Stimulated activated naive CD8-positive, alpha-beta T cell treated with anti-CD3 and anti-CD28 coated beads, Interleukin-15, amount 100 ng/mL, for 72 hours (primary cell): ENCODE measurements around the gene CELF4.
A peak's percentile ranks its signal among the peaks of the same experiment; 100 is the strongest.

Experiments used
- ATAC-seq: fragments of 150-1000 bp; cut with Tn5 transposase; 2 replicates; pipeline ENCODE4 v1.10.0; 2021; ENCODE audit warnings: mild to moderate bottlenecking, moderate library complexity
- DNase-seq, 2 donors: peaks; one replicate each; pipeline ENCODE4 v3.0.0; 2021 to 2022
- H3K27ac Mint-ChIP-seq, 2 donors: one replicate each; pipeline ENCODE4 v1.8.0; 2022; ENCODE audit warnings: mild to moderate bottlenecking in 2 of 2, mixed read lengths in 2 of 2, moderate library complexity in 2 of 2
- H3K27me3 Mint-ChIP-seq: one replicate; pipeline ENCODE4 v1.8.0; 2022; ENCODE audit warnings: mixed read lengths
- H3K4me1 Mint-ChIP-seq: one replicate; pipeline ENCODE4 v1.8.0; 2022; ENCODE audit warnings: mild to moderate bottlenecking, mixed read lengths
- H3K4me3 Mint-ChIP-seq, 2 donors: one replicate each; pipeline ENCODE4 v1.8.0; 2022; ENCODE audit warnings: mild to moderate bottlenecking in 2 of 2, mixed read lengths in 2 of 2, moderate library complexity in 1 of 2
- H3K9me3 Mint-ChIP-seq, 2 donors: one replicate each; pipeline ENCODE4 v1.8.0; 2022; ENCODE audit warnings: mixed read lengths in 2 of 2

CELF4 gene

GRCh38 chr18:37447962-37448888, 117.4 kb downstream of the CELF4 start:
- no peak overlapping the region for H3K27ac Mint-ChIP-seq
- H3K4me1 Mint-ChIP-seq, result peaks cover 6% of the 10 kb centered on the region
- H3K4me3 Mint-ChIP-seq, result no peak overlapping the region
- ATAC-seq (no peak), DNase-seq (no peak)
- H3K9me3 Mint-ChIP-seq, result no peaks in the 10 kb centered on the region
- H3K27me3 Mint-ChIP-seq, result peaks cover 6% of the 10 kb centered on the region

GRCh38 chr18:37445836-37446235, 119.8 kb downstream of the CELF4 start:
- no peak for ATAC-seq
- DNase-seq, result no peak
- H3K9me3 Mint-ChIP-seq, result no peaks in the 10 kb centered on the region
- H3K27me3 Mint-ChIP-seq, result no peaks in the 10 kb centered on the region
- peaks cover 6% of the 10 kb centered on the region for H3K4me1 Mint-ChIP-seq
- no peak overlapping the region for H3K4me3 Mint-ChIP-seq
- H3K27ac Mint-ChIP-seq, result no peak overlapping the region

GRCh38 chr18:37445368-37445767, 120.2 kb downstream of the CELF4 start:
- H3K9me3 Mint-ChIP-seq, result no peaks in the 10 kb centered on the region
- DNase-seq (no peak), ATAC-seq (no peak)
- no peaks in the 10 kb centered on the region for H3K27me3 Mint-ChIP-seq
- H3K4me3 Mint-ChIP-seq, result no peak overlapping the region
- H3K4me1 Mint-ChIP-seq, result peaks cover 6% of the 10 kb centered on the region
- no peak overlapping the region for H3K27ac Mint-ChIP-seq

GRCh38 chr18:37443325-37444055, 122.1 kb downstream of the CELF4 start:
- ATAC-seq, result no peak
- Mint-ChIP-seq H3K27me3 (no peaks in the 10 kb centered on the region), H3K4me1 (peaks cover 6% of the 10 kb centered on the region), H3K4me3 (no peak overlapping the region), H3K9me3 (no peaks in the 10 kb centered on the region), H3K27ac (no peak overlapping the region)
- no peak for DNase-seq

GRCh38 chr18:37442477-37442876, 123.1 kb downstream of the CELF4 start:
- Mint-ChIP-seq H3K27me3 (no peaks in the 10 kb centered on the region), H3K9me3 (no peaks in the 10 kb centered on the region), H3K4me1 (peaks cover 6% of the 10 kb centered on the region), H3K27ac (no peak overlapping the region), H3K4me3 (no peak overlapping the region)
- DNase-seq (no peak), ATAC-seq (no peak)

- H3K9me3 Mint-ChIP-seq, result no peaks in the 10 kb centered on the region
Observed at GRCh38 chr18:37441821-37442220, 123.8 kb downstream of the CELF4 start.

GRCh38 chr18:37440206-37440605, 125.4 kb downstream of the CELF4 start:
- peaks cover 6% of the 10 kb centered on the region for H3K4me1 Mint-ChIP-seq
- no peaks in the 10 kb centered on the region for H3K27me3 Mint-ChIP-seq
- H3K4me3 Mint-ChIP-seq, result no peak overlapping the region
- no peak for ATAC-seq
- no peaks in the 10 kb centered on the region for H3K9me3 Mint-ChIP-seq
- DNase-seq, result no peak
- no peak overlapping the region for H3K27ac Mint-ChIP-seq

More at GRCh38 chr18:37441821-37442220, 123.8 kb downstream of the CELF4 start:
- no peak overlapping the region for H3K27ac Mint-ChIP-seq
- DNase-seq, result no peak
- H3K27me3 Mint-ChIP-seq, result no peaks in the 10 kb centered on the region
- no peak for ATAC-seq
- H3K4me1 Mint-ChIP-seq, result peaks cover 6% of the 10 kb centered on the region
- H3K4me3 Mint-ChIP-seq, result no peak overlapping the region

- H3K4me3 Mint-ChIP-seq, result no peak overlapping the region
- H3K4me1 Mint-ChIP-seq, result no peaks in the 10 kb centered on the region
- H3K27me3 Mint-ChIP-seq, result no peaks in the 10 kb centered on the region
- no peak overlapping the region for H3K27ac Mint-ChIP-seq
- H3K9me3 Mint-ChIP-seq, result no peaks in the 10 kb centered on the region
- DNase-seq (no peak), ATAC-seq (no peak)
Observed at GRCh38 chr18:37438417-37439180, 127.0 kb downstream of the CELF4 start.

GRCh38 chr18:37435996-37436395, 129.6 kb downstream of the CELF4 start:
- H3K4me3 Mint-ChIP-seq, result no peak overlapping the region
- DNase-seq (no peak), ATAC-seq (no peak)
- no peaks in the 10 kb centered on the region for H3K27me3 Mint-ChIP-seq
- no peaks in the 10 kb centered on the region for H3K4me1 Mint-ChIP-seq
- no peaks in the 10 kb centered on the region for H3K9me3 Mint-ChIP-seq
- H3K27ac Mint-ChIP-seq, result no peak overlapping the region

GRCh38 chr18:37435150-37435867, 130.3 kb downstream of the CELF4 start:
- ATAC-seq, result no peak
- Mint-ChIP-seq H3K4me1 (no peaks in the 10 kb centered on the region), H3K27ac (no peak overlapping the region), H3K4me3 (no peak overlapping the region), H3K9me3 (no peaks in the 10 kb centered on the region), H3K27me3 (no peaks in the 10 kb centered on the region)
- DNase-seq, result no peak

GRCh38 chr18:37434161-37434860, 131.3 kb downstream of the CELF4 start:
- DNase-seq (no peak), ATAC-seq (no peak)
- no peaks in the 10 kb centered on the region for H3K9me3 Mint-ChIP-seq
- no peaks in the 10 kb centered on the region for H3K27me3 Mint-ChIP-seq
- H3K27ac Mint-ChIP-seq, result peak overlapping the region; percentile 47 to 92
- H3K4me3 Mint-ChIP-seq, result no peak overlapping the region
- H3K4me1 Mint-ChIP-seq, result no peaks in the 10 kb centered on the region

- Mint-ChIP-seq H3K4me3 (no peak overlapping the region), H3K27me3 (no peaks in the 10 kb centered on the region), H3K27ac (no peak overlapping the region), H3K4me1 (no peaks in the 10 kb centered on the region), H3K9me3 (no peaks in the 10 kb centered on the region)
- ATAC-seq, result no peak
- no peak for DNase-seq
Observed at GRCh38 chr18:37432436-37433195, 133.0 kb downstream of the CELF4 start.

- Mint-ChIP-seq H3K27me3 (no peaks in the 10 kb centered on the region), H3K4me1 (no peaks in the 10 kb centered on the region), H3K9me3 (no peaks in the 10 kb centered on the region), H3K27ac (no peak overlapping the region), H3K4me3 (no peak overlapping the region)
- DNase-seq, result no peak
- no peak for ATAC-seq
Observed at GRCh38 chr18:37430357-37431076, 135.1 kb downstream of the CELF4 start.
